CD8-positive, alpha-beta memory T cell (primary cell): Measurements from ENCODE around the gene ZP2. TPM values are rescaled to one million over a fixed set of nuclear protein-coding genes. Genes with fewer than 3 reads are reported as not detected.

Experiments used
- CTCF ChIA-PET: fragments of 350-600 bp; sonication (Branson Sonifier 250); formaldehyde crosslinking; loops from one replicate; lab custom pipeline; 2021; ENCODE audit warnings: antibody characterized with exemption; lab: Charles Lee
- POLR2A ChIA-PET: fragments of 350-600 bp; sonication (Branson Sonifier 250); formaldehyde crosslinking; loops from one replicate; lab custom pipeline; 2021; ENCODE audit warnings: antibody characterized with exemption; lab: Charles Lee
- DNase-seq, 5 donors: peaks; one replicate each; pipeline versions ENCODE4 v3.0.0 to v3.0.0-alpha.2; 2020 to 2022; ENCODE audit warnings: mixed read lengths in 1 of 5
- H3K27ac ChIP-seq: one replicate; pipeline ENCODE4 v1.7.0; 2013; ENCODE audit warnings: low read depth, mild to moderate bottlenecking, low read length, moderate library complexity
- H3K27me3 ChIP-seq: 2 replicates; pipeline ENCODE4 v1.7.0; 2013; ENCODE audit warnings: low read length, mild to moderate bottlenecking; ENCODE audit not compliant: insufficient read depth, poor library complexity, severe bottlenecking
- H3K36me3 ChIP-seq: 2 replicates; pipeline ENCODE4 v1.7.0; 2013; ENCODE audit warnings: mild to moderate bottlenecking, low read length, moderate library complexity; ENCODE audit not compliant: insufficient read depth
- H3K4me1 ChIP-seq: 2 replicates; pipeline ENCODE4 v1.7.0; 2013; ENCODE audit warnings: mild to moderate bottlenecking, low read length, moderate library complexity; ENCODE audit not compliant: insufficient read depth
- H3K4me3 ChIP-seq: 2 replicates; pipeline ENCODE4 v1.7.0; 2013; ENCODE audit warnings: mild to moderate bottlenecking, low read length
- H3K9me3 ChIP-seq: 2 replicates; pipeline ENCODE4 v1.7.0; 2013; ENCODE audit warnings: mild to moderate bottlenecking, low read length
- H3K27ac Mint-ChIP-seq, 8 donors: one replicate each; pipeline ENCODE4 v1.8.0; 2020 to 2021; ENCODE audit warnings: mixed read lengths in 8 of 8, mild to moderate bottlenecking in 6 of 8, inconsistent platforms in 3 of 8, moderate library complexity in 3 of 8
- H3K27me3 Mint-ChIP-seq, 2 donors: one replicate each; pipeline ENCODE4 v1.8.0; 2020 to 2021; ENCODE audit warnings: mixed read lengths in 2 of 2, mild to moderate bottlenecking in 1 of 2, moderate library complexity in 1 of 2
- H3K36me3 Mint-ChIP-seq, 3 donors: one replicate each; pipeline ENCODE4 v1.8.0; 2020 to 2021; ENCODE audit warnings: mixed read lengths in 3 of 3, inconsistent platforms in 1 of 3, mild to moderate bottlenecking in 1 of 3
- H3K4me1 Mint-ChIP-seq, 3 donors: one replicate each; pipeline ENCODE4 v1.8.0; 2020 to 2021; ENCODE audit warnings: mixed read lengths in 3 of 3, inconsistent platforms in 1 of 3, mild to moderate bottlenecking in 1 of 3
- H3K4me3 Mint-ChIP-seq, 7 donors: one replicate each; pipeline ENCODE4 v1.8.0; 2020 to 2021; ENCODE audit warnings: mixed read lengths in 7 of 7, mild to moderate bottlenecking in 6 of 7, moderate library complexity in 4 of 7, inconsistent platforms in 2 of 7
- H3K9me3 Mint-ChIP-seq, 5 donors: one replicate each; pipeline ENCODE4 v1.8.0; 2020 to 2022; ENCODE audit warnings: mixed read lengths in 5 of 5, mild to moderate bottlenecking in 3 of 5, moderate library complexity in 2 of 5, inconsistent platforms in 1 of 5
- polyA plus RNA-seq: library from polyadenylated mRNA; unstranded; fragments of 300-500 nt; fragmentation: Illumina TruSeq; gene quantifications from one replicate; pipeline ENCODE4 v1.2.3, GENCODE V29; 2021
- total RNA-seq, 2 experiments: library from RNA; stranded (reverse); gene quantifications; one replicate each; pipeline ENCODE4 v1.2.3, GENCODE V29; 2021

The ZP2 gene
- total and polyA plus RNA-seq, 3 experiments from 2014 or later: not detected

DNA sequence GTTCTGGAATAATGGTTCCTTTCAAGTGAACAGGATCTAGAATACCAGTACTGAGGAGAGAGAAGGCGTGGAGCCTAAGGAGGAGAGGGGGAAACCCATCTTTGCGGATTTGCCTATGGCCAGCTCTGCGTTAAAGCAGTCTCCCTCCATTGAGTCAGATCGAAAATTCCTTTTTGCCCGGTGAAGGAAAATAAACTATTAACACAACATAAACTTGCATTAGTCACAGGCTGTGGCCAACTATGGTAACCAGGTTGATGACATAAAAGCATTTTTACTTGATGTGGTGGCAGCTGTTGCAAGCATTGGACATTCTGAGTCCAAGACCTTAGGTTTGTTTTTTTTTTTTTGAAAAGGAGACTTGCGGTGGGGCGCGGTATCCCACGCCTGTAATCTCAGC is 44.0 kb downstream of the ZP2 start:
- Histone ChIP-seq H3K4me3 (no peak overlapping the region), H3K36me3 (peaks cover 16% of the 10 kb centered on the region), H3K27me3 (no peaks in the 10 kb centered on the region), H3K27ac (no peak overlapping the region), H3K4me1 (no peaks in the 10 kb centered on the region), H3K9me3 (no peaks in the 10 kb centered on the region)
- Mint-ChIP-seq H3K4me1 (peaks cover 0 to 9% (median 8%) of the 10 kb centered on the region in 3 donors), H3K36me3 (peaks cover 6 to 53% (median 13%) of the 10 kb centered on the region in 3 donors), H3K27ac (no peak overlapping the region), H3K4me3 (no peak overlapping the region), H3K27me3 (peaks cover 0 to 1% of the 10 kb centered on the region in 2 donors), H3K9me3 (no peaks in the 10 kb centered on the region)
- CTCF ChIA-PET: no interaction called here
- POLR2A ChIA-PET: no interaction called here
- DNase-seq: no peak

- no peak for DNase-seq
- POLR2A ChIA-PET: no interaction called here
- no peak overlapping the region for H3K4me3 Mint-ChIP-seq
- no peaks in the 10 kb centered on the region for H3K4me1 ChIP-seq
- no peak overlapping the region for H3K4me3 ChIP-seq
- H3K36me3 Mint-ChIP-seq: peaks cover 5 to 51% (median 13%) of the 10 kb centered on the region in 3 donors
- no peaks in the 10 kb centered on the region for H3K27me3 ChIP-seq
- H3K9me3 ChIP-seq: no peaks in the 10 kb centered on the region
- CTCF ChIA-PET: no interaction called here
- H3K27me3 Mint-ChIP-seq: peaks cover 0 to 1% of the 10 kb centered on the region in 2 donors
- peaks cover 2 to 13% (median 12%) of the 10 kb centered on the region in 3 donors for H3K4me1 Mint-ChIP-seq
- no peak overlapping the region for H3K27ac ChIP-seq
- H3K36me3 ChIP-seq: peaks cover 14% of the 10 kb centered on the region
- no peaks in the 10 kb centered on the region for H3K9me3 Mint-ChIP-seq
- H3K27ac Mint-ChIP-seq: no peak overlapping the region
These were observed 44.8 kb downstream of the ZP2 start for GRCh38 chr16:21166561-21166961.

DNA sequence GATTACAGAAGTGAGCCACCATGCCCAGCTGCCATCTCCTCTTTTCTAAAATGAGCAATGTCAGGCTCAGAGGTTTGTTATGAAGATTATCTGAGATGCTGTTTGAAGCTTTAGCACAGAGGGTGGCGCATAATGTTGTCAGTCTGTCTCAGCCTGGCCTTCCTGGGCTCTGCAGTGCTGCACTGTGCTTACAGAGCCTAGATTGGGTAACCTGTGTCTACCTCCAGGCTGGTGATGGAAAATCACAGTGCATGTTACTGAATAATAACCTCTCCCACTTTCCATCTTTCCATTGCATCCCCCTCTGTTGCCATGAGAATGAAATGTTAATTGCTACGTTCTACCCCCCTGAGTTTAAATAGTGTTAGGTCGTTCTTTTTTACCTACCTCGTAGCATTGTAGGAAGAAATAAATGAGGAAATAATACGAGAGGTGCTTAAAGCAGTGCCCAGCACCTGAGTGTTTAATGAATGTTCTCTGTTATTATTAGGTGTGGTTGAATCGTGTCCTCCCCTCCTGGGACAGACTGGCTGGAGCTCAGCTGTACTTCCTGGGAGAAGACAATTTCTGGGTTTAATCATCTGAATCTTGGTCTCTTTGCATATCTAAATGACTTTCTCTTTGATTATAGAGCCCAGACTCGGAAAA is 46.7 kb downstream of the ZP2 start:
- Mint-ChIP-seq H3K27ac (no peak overlapping the region), H3K36me3 (peaks cover 0 to 39% (median 13%) of the 10 kb centered on the region in 3 donors), H3K27me3 (no peaks in the 10 kb centered on the region), H3K4me1 (peaks cover 6 to 22% (median 21%) of the 10 kb centered on the region in 3 donors), H3K9me3 (no peaks in the 10 kb centered on the region), H3K4me3 (no peak overlapping the region)
- Histone ChIP-seq H3K36me3 (no peaks in the 10 kb centered on the region), H3K27ac (no peak overlapping the region), H3K9me3 (no peaks in the 10 kb centered on the region), H3K4me1 (peaks cover 4% of the 10 kb centered on the region), H3K4me3 (no peak overlapping the region), H3K27me3 (no peaks in the 10 kb centered on the region)
- ChIA-PET CTCF (no interaction called here), POLR2A (no interaction called here)
- DNase-seq: no peak

GRCh38 chr16:21163576-21163975 is 47.8 kb downstream of the ZP2 start:
- no peak overlapping the region for H3K4me3 Mint-ChIP-seq
- H3K36me3 Mint-ChIP-seq: peaks cover 0 to 40% (median 13%) of the 10 kb centered on the region in 3 donors
- H3K4me1 ChIP-seq: peaks cover 11% of the 10 kb centered on the region
- H3K9me3 ChIP-seq: no peaks in the 10 kb centered on the region
- CTCF ChIA-PET: interaction anchor here (1.4 kb wide), 1 partner anchor 9 kb away, joined by 4 read pairs; no protein-coding TSS in a partner anchor
- no peak overlapping the region for H3K27ac ChIP-seq
- no peak overlapping the region for H3K4me3 ChIP-seq
- no peaks in the 10 kb centered on the region for H3K27me3 Mint-ChIP-seq
- peaks cover 14 to 32% (median 31%) of the 10 kb centered on the region in 3 donors for H3K4me1 Mint-ChIP-seq
- H3K27me3 ChIP-seq: no peaks in the 10 kb centered on the region
- POLR2A ChIA-PET: no interaction called here
- peak overlapping the region in 1 of 8 donors; percentile 47 for H3K27ac Mint-ChIP-seq
- DNase-seq: no peak
- no peaks in the 10 kb centered on the region for H3K9me3 Mint-ChIP-seq
- no peaks in the 10 kb centered on the region for H3K36me3 ChIP-seq

- Histone ChIP-seq H3K27me3 (no peaks in the 10 kb centered on the region), H3K4me1 (peaks cover 17% of the 10 kb centered on the region), H3K9me3 (no peaks in the 10 kb centered on the region), H3K4me3 (no peak overlapping the region), H3K27ac (no peak overlapping the region), H3K36me3 (no peaks in the 10 kb centered on the region)
- H3K27me3 Mint-ChIP-seq: no peaks in the 10 kb centered on the region
- H3K36me3 Mint-ChIP-seq: peaks cover 0 to 40% (median 13%) of the 10 kb centered on the region in 3 donors
- H3K9me3 Mint-ChIP-seq: no peaks in the 10 kb centered on the region
- DNase-seq: no peak
- peak overlapping the region in 1 of 8 donors; percentile 15 for H3K27ac Mint-ChIP-seq
- ChIA-PET POLR2A (no interaction called here), CTCF (interaction anchor here (1.4 kb wide), 1 partner anchor 8 kb away, joined by 4 read pairs; no protein-coding TSS in a partner anchor)
- no peak overlapping the region for H3K4me3 Mint-ChIP-seq
- H3K4me1 Mint-ChIP-seq: peaks cover 19 to 40% (median 38%) of the 10 kb centered on the region in 3 donors
These were observed 48.7 kb downstream of the ZP2 start for GRCh38 chr16:21162661-21163151.

DNA sequence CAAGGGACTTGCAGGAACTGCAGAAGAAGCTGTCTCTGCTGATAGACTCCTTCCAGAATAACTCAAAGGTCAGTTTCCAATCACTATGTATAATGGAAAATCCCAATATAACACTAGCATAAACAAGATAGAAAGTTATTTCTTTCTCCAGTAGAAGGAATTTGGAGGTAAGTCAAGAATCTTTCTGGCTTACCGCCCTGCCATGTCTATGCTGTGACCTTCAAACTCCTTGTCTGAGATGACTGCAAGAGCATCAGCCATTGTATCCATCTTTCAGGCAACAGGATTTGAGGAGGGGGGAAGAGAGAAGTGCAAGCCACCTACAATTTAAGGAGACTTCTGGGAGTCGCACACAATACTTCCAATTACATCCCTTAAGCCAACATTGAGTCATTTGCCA is 50.2 kb downstream of the ZP2 start:
- H3K27ac ChIP-seq: no peak overlapping the region
- no peaks in the 10 kb centered on the region for H3K9me3 Mint-ChIP-seq
- ChIA-PET CTCF (no interaction called here), POLR2A (interaction anchor here (0.6 kb wide), 1 partner anchor 51 kb away, joined by 4 read pairs; no protein-coding TSS in a partner anchor)
- no peaks in the 10 kb centered on the region for H3K9me3 ChIP-seq
- H3K27me3 ChIP-seq: no peaks in the 10 kb centered on the region
- H3K36me3 ChIP-seq: no peaks in the 10 kb centered on the region
- no peak overlapping the region for H3K27ac Mint-ChIP-seq
- no peak for DNase-seq
- peaks cover 19% of the 10 kb centered on the region for H3K4me1 ChIP-seq
- H3K27me3 Mint-ChIP-seq: no peaks in the 10 kb centered on the region
- H3K4me1 Mint-ChIP-seq: peaks cover 20 to 50% (median 37%) of the 10 kb centered on the region in 3 donors
- H3K4me3 Mint-ChIP-seq: peak overlapping the region in 1 of 7 donors; percentile 3
- H3K36me3 Mint-ChIP-seq: peaks cover 0 to 31% (median 10%) of the 10 kb centered on the region in 3 donors
- no peak overlapping the region for H3K4me3 ChIP-seq

- CTCF ChIA-PET: interaction anchor here (1.1 kb wide), 1 partner anchor 28 kb away, joined by 3 read pairs; no protein-coding TSS in a partner anchor
- H3K9me3 ChIP-seq: no peaks in the 10 kb centered on the region
- Mint-ChIP-seq H3K9me3 (no peaks in the 10 kb centered on the region), H3K4me3 (peak overlapping the region in 3 of 7 donors; percentile 3 to 92 (median 63)), H3K27ac (peak overlapping the region in 2 of 8 donors; percentile 27 to 38), H3K27me3 (no peaks in the 10 kb centered on the region), H3K36me3 (peaks cover 0 to 28% (median 10%) of the 10 kb centered on the region in 3 donors), H3K4me1 (peaks cover 20 to 50% (median 37%) of the 10 kb centered on the region in 3 donors)
- no peaks in the 10 kb centered on the region for H3K36me3 ChIP-seq
- no peak for DNase-seq
- H3K27me3 ChIP-seq: no peaks in the 10 kb centered on the region
- no peak overlapping the region for H3K4me3 ChIP-seq
- H3K27ac ChIP-seq: no peak overlapping the region
- POLR2A ChIA-PET: no interaction called here
- H3K4me1 ChIP-seq: peaks cover 19% of the 10 kb centered on the region
These were observed 51.1 kb downstream of the ZP2 start for GRCh38 chr16:21160276-21160675.
